EH (cell line): ENCODE data around the gene TTC38.

Experiments
- DNase-seq: peaks from one replicate; pipeline ENCODE4 v3.0.0-alpha.2; 2015; ENCODE audit warnings: low read depth

Gene TTC38

GRCh38 chr22:46278656-46279645, 11.1 kb downstream of the TTC38 start:
- DNase-seq: no peak

- no peak for DNase-seq
Observed at GRCh38 chr22:46280063-46280817, 12.4 kb downstream of the TTC38 start.

- no peak for DNase-seq
Observed at GRCh38 chr22:46280999-46281623, 13.3 kb downstream of the TTC38 start.

- DNase-seq: no peak
Observed at GRCh38 chr22:46281866-46282678, 14.3 kb downstream of the TTC38 start.

- peak; percentile 23 for DNase-seq
Observed at GRCh38 chr22:46286006-46286405, 18.2 kb downstream of the TTC38 start.

GRCh38 chr22:46286941-46287872, 19.4 kb downstream of the TTC38 start:
- DNase-seq: no peak

- DNase-seq: no peak
Observed at GRCh38 chr22:46287873-46288751, 20.3 kb downstream of the TTC38 start.

- no peak for DNase-seq
Observed at GRCh38 chr22:46288846-46289243, 21.0 kb downstream of the TTC38 start.

GRCh38 chr22:46289244-46289891, 21.6 kb downstream of the TTC38 start:
- no peak for DNase-seq

- no peak for DNase-seq
Observed at GRCh38 chr22:46290121-46290842, 22.5 kb downstream of the TTC38 start.

- no peak for DNase-seq
Observed at GRCh38 chr22:46290843-46291785, 23.3 kb downstream of the TTC38 start.

- DNase-seq: no peak
Observed at GRCh38 chr22:46292173-46292572, 24.4 kb downstream of the TTC38 start.

- no peak for DNase-seq
Observed at GRCh38 chr22:46292732-46293131, 24.9 kb downstream of the TTC38 start.

GRCh38 chr22:46293577-46294260, 25.9 kb downstream of the TTC38 start:
- DNase-seq: peak; percentile 73

GRCh38 chr22:46294784-46295183, 27.0 kb downstream of the TTC38 start:
- no peak for DNase-seq

- DNase-seq: no peak
Observed at GRCh38 chr22:46295277-46295971, 27.6 kb downstream of the TTC38 start.
